ENCODE results near the gene BRAT1.

The BRAT1 gene

DNA sequence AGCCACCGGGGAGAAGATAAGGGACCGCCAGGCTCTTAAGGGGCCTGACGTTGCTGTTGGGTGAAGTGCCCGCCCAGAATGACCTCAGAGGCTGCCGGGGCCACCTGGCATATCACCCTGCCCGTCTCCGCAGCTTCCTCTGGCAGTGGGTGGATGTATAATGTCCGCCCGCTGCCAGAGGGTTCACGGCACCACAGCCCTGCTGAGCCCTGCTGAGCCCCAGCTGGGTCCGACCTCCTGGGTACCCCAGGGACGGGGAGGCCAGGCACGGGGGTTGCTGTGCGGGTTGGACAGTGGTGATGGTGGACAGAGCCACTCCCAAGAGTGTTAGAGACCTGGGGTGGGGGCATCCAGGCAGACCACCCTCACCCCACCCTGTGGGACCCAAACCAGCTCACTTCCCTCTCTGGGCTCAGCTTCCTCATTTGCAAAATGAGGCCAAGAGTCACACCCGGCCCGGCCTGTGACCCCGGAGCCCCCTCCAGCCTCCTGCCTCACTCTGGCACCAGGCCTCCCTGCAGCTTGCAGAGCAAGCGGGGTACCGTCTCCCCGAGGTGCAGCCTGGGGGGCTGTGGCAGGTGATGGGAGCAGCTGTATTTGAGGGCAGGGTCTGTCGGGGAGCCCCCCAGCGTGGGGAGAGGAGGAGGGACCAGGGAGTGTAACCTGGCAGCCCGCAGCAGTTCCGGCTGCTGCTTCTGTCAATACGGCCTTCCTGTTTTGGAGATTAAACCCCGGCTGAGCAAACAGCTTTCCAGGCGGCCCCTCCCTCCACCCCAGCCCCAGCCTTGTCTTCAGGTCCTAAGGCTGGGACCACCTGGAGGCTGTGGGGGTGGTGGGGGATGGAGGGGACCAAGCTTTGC is 44.2 kb downstream of the BRAT1 start:
- Histone ChIP-seq H4K8ac (ENCODE audit: low read depth, low read length) (no peak overlapping the region), H3K27me3 (ENCODE audit: insufficient read depth, low read length, poor library complexity) (no peaks in the 10 kb centered on the region), H3K4me3 (ENCODE audit: low read length) (no peak overlapping the region), H2BK120ac (ENCODE audit: low read depth, low read length) (no peak overlapping the region), H2AK5ac (ENCODE audit: low read length) (no peak overlapping the region), H3K56ac (ENCODE audit: low read length) (no peak overlapping the region), H2BK15ac (replicated peaks; ENCODE audit: low read depth) (no peak overlapping the region), H3K27ac (ENCODE audit: low read depth, low read length) (no peak overlapping the region), H3K36me3 (ENCODE audit: control insufficient read depth, insufficient read depth, low read length) (no peaks in the 10 kb centered on the region), H3K23ac (ENCODE audit: low read length) (no peak overlapping the region), H3K4me1 (ENCODE audit: control insufficient read depth, low read depth, low read length) (no peaks in the 10 kb centered on the region), H2BK5ac (ENCODE audit: low read length) (no peak overlapping the region), H3K9ac (ENCODE audit: low read length) (no peak overlapping the region), H4K5ac (ENCODE audit: low read length) (no peak overlapping the region), H3K4me2 (ENCODE audit: low read length) (no peak overlapping the region), H3K79me1 (ENCODE audit: low read length) (no peaks in the 10 kb centered on the region), H3K4ac (ENCODE audit: low read depth, low read length) (no peak overlapping the region), H3K79me2 (ENCODE audit: control insufficient read depth, insufficient read depth, low read length) (no peaks in the 10 kb centered on the region), H3K18ac (ENCODE audit: low read length) (no peak overlapping the region)
- DNase-seq: no peak
- WGBS (ENCODE audit: extremely low coverage, insufficient coverage, low lambda C conversion rate): no CpG with 5 or more reads among the region's 27 CpGs

DNA sequence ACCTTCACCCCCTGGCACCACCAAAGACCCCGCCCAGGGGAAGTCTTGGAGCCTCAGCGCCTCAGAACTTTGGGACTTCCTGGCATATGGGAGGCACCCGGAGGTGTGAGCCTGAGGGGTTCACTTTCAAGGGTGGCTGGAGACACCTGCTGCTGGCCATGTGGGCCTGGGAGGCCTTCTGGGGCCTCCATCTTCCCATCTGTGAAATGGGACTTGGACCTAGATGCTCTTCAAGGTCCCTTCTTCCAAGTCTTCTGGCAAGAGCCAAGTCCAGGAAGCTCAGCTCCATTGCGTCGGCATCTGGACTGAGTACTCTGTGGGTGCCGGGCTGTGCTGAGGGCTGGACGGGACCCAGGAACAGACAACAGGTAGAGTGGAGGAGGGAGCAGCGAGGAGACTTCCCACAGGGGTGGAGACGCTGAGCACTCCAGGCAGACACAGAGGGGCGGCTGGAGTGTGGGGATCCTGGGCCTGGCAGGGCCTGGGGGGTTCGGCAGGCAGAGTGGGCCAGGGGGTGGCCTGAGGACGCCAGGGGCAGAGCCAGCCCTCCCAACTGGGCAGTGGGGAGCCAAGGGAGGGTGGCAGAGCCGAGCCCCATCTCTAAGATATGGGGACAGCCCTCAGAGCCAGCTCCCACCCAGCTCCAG is 45.1 kb downstream of the BRAT1 start:
- no peaks in the 10 kb centered on the region for H3K4me1 ChIP-seq (ENCODE audit: control insufficient read depth, low read depth, low read length)
- H3K56ac ChIP-seq (ENCODE audit: low read length): peak overlapping the region; percentile 15
- H3K79me2 ChIP-seq (ENCODE audit: control insufficient read depth, insufficient read depth, low read length): no peaks in the 10 kb centered on the region
- H2BK120ac ChIP-seq (ENCODE audit: low read depth, low read length): no peak overlapping the region
- H3K9ac ChIP-seq (ENCODE audit: low read length): no peak overlapping the region
- no CpG with 5 or more reads among the region's 13 CpGs for WGBS (ENCODE audit: extremely low coverage, insufficient coverage, low lambda C conversion rate)
- no peak overlapping the region for H4K5ac ChIP-seq (ENCODE audit: low read length)
- no peak overlapping the region for H3K4me2 ChIP-seq (ENCODE audit: low read length)
- no peaks in the 10 kb centered on the region for H3K36me3 ChIP-seq (ENCODE audit: control insufficient read depth, insufficient read depth, low read length)
- no peak overlapping the region for H3K27ac ChIP-seq (ENCODE audit: low read depth, low read length)
- no peaks in the 10 kb centered on the region for H3K79me1 ChIP-seq (ENCODE audit: low read length)
- H3K23ac ChIP-seq (ENCODE audit: low read length): no peak overlapping the region
- no peak overlapping the region for H2BK5ac ChIP-seq (ENCODE audit: low read length)
- no peak overlapping the region for H2AK5ac ChIP-seq (ENCODE audit: low read length)
- H2BK15ac ChIP-seq (replicated peaks; ENCODE audit: low read depth): no peak overlapping the region
- no peak overlapping the region for H3K4me3 ChIP-seq (ENCODE audit: low read length)
- no peak overlapping the region for H3K4ac ChIP-seq (ENCODE audit: low read depth, low read length)
- no peak overlapping the region for H4K8ac ChIP-seq (ENCODE audit: low read depth, low read length)
- no peak overlapping the region for H3K18ac ChIP-seq (ENCODE audit: low read length)
- H3K27me3 ChIP-seq (ENCODE audit: insufficient read depth, low read length, poor library complexity): no peaks in the 10 kb centered on the region
- DNase-seq: no peak

DNA sequence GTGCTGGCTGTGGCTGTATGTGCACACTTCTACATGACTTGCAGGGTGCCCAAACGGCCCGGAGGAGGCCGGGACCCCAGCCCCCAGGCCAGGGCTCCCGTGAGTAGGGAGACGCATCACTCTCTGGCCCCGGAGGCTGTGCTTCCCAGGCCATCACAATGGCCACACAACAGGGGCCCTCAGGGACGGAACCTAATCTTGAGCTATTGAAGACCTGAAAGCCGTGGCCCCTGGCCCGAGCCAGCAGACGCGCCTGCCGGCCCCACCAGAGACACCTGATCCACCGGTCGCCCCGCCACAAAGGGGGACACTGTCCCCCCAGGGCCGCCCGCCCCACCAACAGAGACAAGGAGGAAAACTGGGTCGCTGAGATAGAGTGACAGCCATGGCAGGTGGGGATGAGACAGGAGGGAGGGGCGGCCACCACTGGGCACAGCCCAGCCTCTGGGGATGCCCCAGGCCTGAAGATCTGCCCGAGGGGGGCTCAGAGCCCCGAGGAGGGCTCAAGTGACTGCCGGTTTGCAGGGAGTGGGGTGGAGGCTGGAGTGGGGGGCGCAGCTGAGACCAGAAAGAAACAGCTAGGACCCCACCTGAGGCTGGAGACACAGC is 45.9 kb downstream of the BRAT1 start:
- H3K79me2 ChIP-seq (ENCODE audit: control insufficient read depth, insufficient read depth, low read length): no peaks in the 10 kb centered on the region
- H3K18ac ChIP-seq (ENCODE audit: low read length): no peak overlapping the region
- no peaks in the 10 kb centered on the region for H3K79me1 ChIP-seq (ENCODE audit: low read length)
- no peaks in the 10 kb centered on the region for H3K36me3 ChIP-seq (ENCODE audit: control insufficient read depth, insufficient read depth, low read length)
- H3K4ac ChIP-seq (ENCODE audit: low read depth, low read length): no peak overlapping the region
- no peak overlapping the region for H2AK5ac ChIP-seq (ENCODE audit: low read length)
- no CpG with 5 or more reads among the region's 23 CpGs for WGBS (ENCODE audit: extremely low coverage, insufficient coverage, low lambda C conversion rate)
- no peak overlapping the region for H3K4me2 ChIP-seq (ENCODE audit: low read length)
- H2BK5ac ChIP-seq (ENCODE audit: low read length): no peak overlapping the region
- no peak overlapping the region for H4K8ac ChIP-seq (ENCODE audit: low read depth, low read length)
- H3K4me3 ChIP-seq (ENCODE audit: low read length): no peak overlapping the region
- no peak overlapping the region for H2BK15ac ChIP-seq (replicated peaks; ENCODE audit: low read depth)
- no peak overlapping the region for H2BK120ac ChIP-seq (ENCODE audit: low read depth, low read length)
- H3K4me1 ChIP-seq (ENCODE audit: control insufficient read depth, low read depth, low read length): no peaks in the 10 kb centered on the region
- no peak overlapping the region for H3K9ac ChIP-seq (ENCODE audit: low read length)
- no peaks in the 10 kb centered on the region for H3K27me3 ChIP-seq (ENCODE audit: insufficient read depth, low read length, poor library complexity)
- H3K27ac ChIP-seq (ENCODE audit: low read depth, low read length): no peak overlapping the region
- no peak overlapping the region for H3K23ac ChIP-seq (ENCODE audit: low read length)
- H4K5ac ChIP-seq (ENCODE audit: low read length): no peak overlapping the region
- H3K56ac ChIP-seq (ENCODE audit: low read length): no peak overlapping the region
- no peak for DNase-seq

DNA sequence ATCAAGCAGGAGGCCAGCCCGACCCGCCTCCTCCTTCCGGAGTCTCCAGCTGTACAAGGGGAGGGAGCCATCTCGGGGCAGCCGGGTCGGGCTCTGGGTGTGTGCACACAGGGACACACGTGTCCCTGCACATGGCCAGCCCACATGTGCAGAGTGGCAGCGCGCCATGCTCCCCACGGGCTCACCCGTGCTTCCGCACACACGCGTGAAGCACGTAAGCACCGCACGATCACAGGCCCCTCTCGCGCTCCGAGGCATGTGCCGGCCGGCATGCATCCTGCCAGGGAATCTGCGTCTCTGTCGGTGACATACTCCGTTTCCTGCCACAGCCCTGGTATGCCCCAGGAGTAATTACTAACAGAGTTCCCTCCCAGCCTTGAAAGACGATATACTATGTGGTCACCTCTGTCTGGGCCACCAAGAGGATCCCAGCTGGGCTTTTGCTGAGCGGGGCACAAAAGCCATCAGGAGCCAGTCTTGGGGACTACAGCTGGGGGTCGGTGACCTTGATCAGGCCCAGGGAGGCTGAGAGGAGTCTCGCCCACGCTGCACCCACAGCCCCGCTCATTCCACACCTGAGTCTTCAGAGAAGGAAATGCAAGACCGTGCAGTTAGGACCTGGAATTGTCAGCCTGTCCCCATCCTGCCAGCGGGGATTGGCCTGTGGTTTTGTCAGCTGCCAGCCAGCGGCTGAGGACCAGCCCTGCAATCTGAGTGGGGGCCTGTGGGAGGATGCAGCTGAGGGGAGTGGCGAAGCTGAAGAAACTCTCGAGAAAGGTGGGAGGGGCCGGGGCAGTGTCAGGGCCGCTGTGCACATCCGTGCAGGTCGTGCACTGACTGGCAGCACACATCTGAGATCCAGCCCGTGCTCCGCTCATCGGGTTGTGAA is 46.8 kb downstream of the BRAT1 start:
- no peak overlapping the region for H4K8ac ChIP-seq (ENCODE audit: low read depth, low read length)
- H2BK15ac ChIP-seq (replicated peaks; ENCODE audit: low read depth): no peak overlapping the region
- H3K9ac ChIP-seq (ENCODE audit: low read length): no peak overlapping the region
- peak; percentile 41 for DNase-seq
- H3K4ac ChIP-seq (ENCODE audit: low read depth, low read length): no peak overlapping the region
- H3K4me2 ChIP-seq (ENCODE audit: low read length): no peak overlapping the region
- H3K18ac ChIP-seq (ENCODE audit: low read length): no peak overlapping the region
- H2BK120ac ChIP-seq (ENCODE audit: low read depth, low read length): no peak overlapping the region
- H3K23ac ChIP-seq (ENCODE audit: low read length): no peak overlapping the region
- no peak overlapping the region for H3K4me3 ChIP-seq (ENCODE audit: low read length)
- no peaks in the 10 kb centered on the region for H3K4me1 ChIP-seq (ENCODE audit: control insufficient read depth, low read depth, low read length)
- H3K36me3 ChIP-seq (ENCODE audit: control insufficient read depth, insufficient read depth, low read length): no peaks in the 10 kb centered on the region
- H3K79me1 ChIP-seq (ENCODE audit: low read length): no peaks in the 10 kb centered on the region
- H3K56ac ChIP-seq (ENCODE audit: low read length): peak overlapping the region; percentile 49
- H4K5ac ChIP-seq (ENCODE audit: low read length): no peak overlapping the region
- no peaks in the 10 kb centered on the region for H3K27me3 ChIP-seq (ENCODE audit: insufficient read depth, low read length, poor library complexity)
- no peak overlapping the region for H2AK5ac ChIP-seq (ENCODE audit: low read length)
- no peak overlapping the region for H2BK5ac ChIP-seq (ENCODE audit: low read length)
- WGBS (ENCODE audit: extremely low coverage, insufficient coverage, low lambda C conversion rate): no CpG with 5 or more reads among the region's 43 CpGs
- no peak overlapping the region for H3K27ac ChIP-seq (ENCODE audit: low read depth, low read length)
- no peaks in the 10 kb centered on the region for H3K79me2 ChIP-seq (ENCODE audit: control insufficient read depth, insufficient read depth, low read length)

DNA sequence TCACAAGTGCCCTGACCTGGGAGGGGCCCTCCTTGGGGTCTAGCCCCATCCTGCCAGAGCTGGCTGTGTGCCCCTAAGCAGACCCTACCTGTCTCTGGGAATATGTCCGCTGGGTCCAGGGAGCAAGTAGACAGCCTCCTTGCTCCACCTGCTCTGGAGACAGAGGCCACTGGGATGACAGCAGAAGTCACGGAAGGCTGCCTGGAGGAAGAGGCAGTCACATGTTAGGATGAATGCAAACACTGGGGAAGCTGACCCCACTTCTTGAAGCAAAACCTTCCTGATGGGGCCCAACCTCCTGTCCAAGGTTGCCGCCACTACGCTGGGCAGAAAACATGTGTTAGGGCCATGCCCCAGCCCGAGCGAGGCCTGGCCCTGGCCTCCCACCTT is 47.4 kb downstream of the BRAT1 start:
- Histone ChIP-seq H3K4me2 (ENCODE audit: low read length) (no peak overlapping the region), H2BK120ac (ENCODE audit: low read depth, low read length) (no peak overlapping the region), H3K56ac (ENCODE audit: low read length) (no peak overlapping the region), H3K27me3 (ENCODE audit: insufficient read depth, low read length, poor library complexity) (no peaks in the 10 kb centered on the region), H3K23ac (ENCODE audit: low read length) (no peak overlapping the region), H3K36me3 (ENCODE audit: control insufficient read depth, insufficient read depth, low read length) (no peaks in the 10 kb centered on the region), H2AK5ac (ENCODE audit: low read length) (no peak overlapping the region), H3K4me3 (ENCODE audit: low read length) (no peak overlapping the region), H3K79me1 (ENCODE audit: low read length) (no peaks in the 10 kb centered on the region), H3K27ac (ENCODE audit: low read depth, low read length) (no peak overlapping the region), H3K79me2 (ENCODE audit: control insufficient read depth, insufficient read depth, low read length) (no peaks in the 10 kb centered on the region), H2BK5ac (ENCODE audit: low read length) (no peak overlapping the region), H2BK15ac (replicated peaks; ENCODE audit: low read depth) (no peak overlapping the region), H4K8ac (ENCODE audit: low read depth, low read length) (no peak overlapping the region), H3K4me1 (ENCODE audit: control insufficient read depth, low read depth, low read length) (no peaks in the 10 kb centered on the region), H3K18ac (ENCODE audit: low read length) (no peak overlapping the region), H3K9ac (ENCODE audit: low read length) (no peak overlapping the region), H3K4ac (ENCODE audit: low read depth, low read length) (no peak overlapping the region), H4K5ac (ENCODE audit: low read length) (no peak overlapping the region)
- no peak for DNase-seq
- no CpG with 5 or more reads among the region's 6 CpGs for WGBS (ENCODE audit: extremely low coverage, insufficient coverage, low lambda C conversion rate)
